AG09319 (cell line): Measurements from ENCODE around the gene SPTBN1.

Source experiments
- DNase-seq: peaks from one replicate; pipeline ENCODE4 v3.0.0-alpha.2; 2010; ENCODE audit warnings: low read depth; ENCODE audit errors: extremely low read depth
- TF ChIP-seq, protein P1 (sequence below): IDR thresholded peaks from 2 replicates; pipeline ENCODE4 v1.5.1; 2011; ENCODE audit warnings: low read depth, mild to moderate bottlenecking, inconsistent platforms, low read length, moderate library complexity

SPTBN1 gene

DNA sequence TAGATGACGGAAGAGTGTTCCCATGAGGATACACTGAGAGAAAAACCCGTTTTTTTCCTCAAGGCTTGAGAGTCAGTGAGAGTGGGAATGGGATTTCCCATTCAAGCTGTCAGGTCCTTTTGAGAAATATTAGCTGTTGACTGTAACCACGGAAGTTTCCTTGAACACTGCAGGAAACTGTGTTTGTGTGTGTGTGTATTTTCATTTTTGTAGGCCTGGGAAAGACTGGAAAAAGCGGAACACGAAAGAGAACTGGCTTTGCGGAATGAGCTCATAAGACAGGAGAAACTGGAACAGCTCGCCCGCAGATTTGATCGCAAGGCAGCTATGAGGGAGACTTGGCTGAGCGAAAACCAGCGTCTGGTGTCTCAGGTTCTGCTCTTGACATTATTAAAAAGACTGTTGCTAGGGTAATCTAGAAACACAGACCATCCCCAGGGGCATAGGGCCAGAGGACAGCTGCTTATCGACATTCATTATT lies 168.5 kb downstream of the SPTBN1 start:
- DNase-seq = no peak
- TF ChIP-seq, protein P1, sequence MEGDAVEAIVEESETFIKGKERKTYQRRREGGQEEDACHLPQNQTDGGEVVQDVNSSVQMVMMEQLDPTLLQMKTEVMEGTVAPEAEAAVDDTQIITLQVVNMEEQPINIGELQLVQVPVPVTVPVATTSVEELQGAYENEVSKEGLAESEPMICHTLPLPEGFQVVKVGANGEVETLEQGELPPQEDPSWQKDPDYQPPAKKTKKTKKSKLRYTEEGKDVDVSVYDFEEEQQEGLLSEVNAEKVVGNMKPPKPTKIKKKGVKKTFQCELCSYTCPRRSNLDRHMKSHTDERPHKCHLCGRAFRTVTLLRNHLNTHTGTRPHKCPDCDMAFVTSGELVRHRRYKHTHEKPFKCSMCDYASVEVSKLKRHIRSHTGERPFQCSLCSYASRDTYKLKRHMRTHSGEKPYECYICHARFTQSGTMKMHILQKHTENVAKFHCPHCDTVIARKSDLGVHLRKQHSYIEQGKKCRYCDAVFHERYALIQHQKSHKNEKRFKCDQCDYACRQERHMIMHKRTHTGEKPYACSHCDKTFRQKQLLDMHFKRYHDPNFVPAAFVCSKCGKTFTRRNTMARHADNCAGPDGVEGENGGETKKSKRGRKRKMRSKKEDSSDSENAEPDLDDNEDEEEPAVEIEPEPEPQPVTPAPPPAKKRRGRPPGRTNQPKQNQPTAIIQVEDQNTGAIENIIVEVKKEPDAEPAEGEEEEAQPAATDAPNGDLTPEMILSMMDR = no peak

DNA sequence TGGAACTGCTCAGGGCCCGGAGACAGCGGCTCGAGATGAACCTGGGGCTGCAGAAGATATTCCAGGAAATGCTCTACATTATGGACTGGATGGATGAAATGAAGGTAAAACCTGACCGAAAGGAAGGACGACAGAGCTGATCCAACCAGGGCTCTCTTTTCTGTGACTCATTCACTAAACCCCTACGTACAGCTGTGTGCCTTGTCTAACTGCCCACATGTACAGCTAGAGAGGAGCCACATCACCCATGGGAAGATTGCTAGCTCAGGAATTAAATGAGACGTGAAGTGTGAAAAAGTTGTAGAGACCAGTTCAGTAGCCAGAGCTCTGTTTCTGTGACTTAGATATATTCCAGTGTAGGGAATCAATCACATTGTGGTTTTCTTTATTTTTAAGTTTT lies 170.0 kb downstream of the SPTBN1 start:
- TF ChIP-seq, protein P1 = no peak
- no peak for DNase-seq

DNA sequence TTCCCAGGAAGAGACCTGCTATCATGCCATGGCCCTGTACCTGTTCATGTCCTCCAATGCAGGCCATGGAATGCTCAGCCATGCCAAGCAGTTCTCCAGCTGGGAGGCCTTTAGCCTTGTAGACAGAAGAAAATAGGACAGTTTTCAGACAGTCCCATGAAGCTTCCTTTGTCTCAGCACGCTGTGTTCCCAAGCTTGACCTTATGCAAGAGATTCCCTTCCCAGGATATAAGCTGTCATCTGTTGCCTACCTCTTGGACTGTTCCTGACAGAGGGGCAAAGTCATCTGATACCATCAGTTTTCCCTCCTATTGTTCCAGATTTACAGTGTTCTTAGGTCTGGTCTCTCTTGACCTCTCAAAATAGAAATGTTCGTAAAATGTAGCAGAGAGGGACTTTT lies 170.8 kb downstream of the SPTBN1 start:
- TF ChIP-seq, protein P1 = no peak
- DNase-seq = no peak

DNA sequence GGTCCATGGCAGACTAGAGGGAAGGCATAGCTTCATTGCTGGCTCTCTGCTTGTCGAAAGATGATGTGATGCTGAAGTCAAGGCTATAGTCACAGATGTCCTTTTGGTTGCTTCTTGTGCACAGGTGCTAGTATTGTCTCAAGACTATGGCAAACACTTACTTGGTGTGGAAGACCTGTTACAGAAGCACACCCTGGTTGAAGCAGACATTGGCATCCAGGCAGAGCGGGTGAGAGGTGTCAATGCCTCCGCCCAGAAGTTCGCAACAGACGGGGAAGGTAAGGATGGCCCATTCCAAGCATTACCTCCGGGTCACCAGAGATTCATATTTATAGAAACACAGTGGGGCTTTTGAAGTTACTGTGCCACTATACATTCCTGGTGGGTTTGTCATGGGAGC lies 171.8 kb downstream of the SPTBN1 start:
- TF ChIP-seq, protein P1 = no peak

DNA sequence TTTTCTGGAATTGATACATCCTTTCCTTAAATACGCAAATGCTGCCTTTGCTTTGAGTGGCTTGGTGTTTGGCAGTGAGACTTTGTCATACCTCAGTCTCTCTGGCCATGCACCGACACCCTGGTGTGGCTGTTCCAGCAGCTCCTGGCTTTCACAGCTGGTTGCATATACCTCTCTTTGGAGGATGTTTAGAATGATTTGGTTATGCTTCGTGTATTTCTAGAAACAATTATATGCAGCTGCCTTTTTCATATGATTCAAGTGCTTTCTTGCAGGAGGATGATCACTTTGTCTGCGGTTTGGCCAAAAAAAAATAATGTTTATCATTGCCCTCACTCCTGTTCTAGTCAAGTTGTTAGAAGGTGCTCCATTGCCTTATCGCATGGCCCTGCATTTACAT lies 172.3 kb downstream of the SPTBN1 start:
- DNase-seq = no peak
- TF ChIP-seq, protein P1 = no peak

More for the DNA sequence above, 171.8 kb downstream of the SPTBN1 start:
- DNase-seq = no peak

DNA sequence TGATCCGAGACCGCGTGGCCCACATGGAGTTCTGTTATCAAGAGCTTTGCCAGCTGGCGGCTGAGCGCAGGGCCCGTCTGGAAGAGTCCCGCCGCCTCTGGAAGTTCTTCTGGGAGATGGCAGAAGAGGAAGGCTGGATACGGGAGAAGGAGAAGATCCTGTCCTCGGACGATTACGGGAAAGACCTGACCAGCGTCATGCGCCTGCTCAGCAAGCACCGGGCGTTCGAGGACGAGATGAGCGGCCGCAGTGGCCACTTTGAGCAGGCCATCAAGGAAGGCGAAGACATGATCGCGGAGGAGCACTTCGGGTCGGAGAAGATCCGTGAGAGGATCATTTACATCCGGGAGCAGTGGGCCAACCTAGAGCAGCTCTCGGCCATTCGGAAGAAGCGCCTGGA lies 172.8 kb downstream of the SPTBN1 start:
- TF ChIP-seq, protein P1 = no peak
- no peak for DNase-seq

DNA sequence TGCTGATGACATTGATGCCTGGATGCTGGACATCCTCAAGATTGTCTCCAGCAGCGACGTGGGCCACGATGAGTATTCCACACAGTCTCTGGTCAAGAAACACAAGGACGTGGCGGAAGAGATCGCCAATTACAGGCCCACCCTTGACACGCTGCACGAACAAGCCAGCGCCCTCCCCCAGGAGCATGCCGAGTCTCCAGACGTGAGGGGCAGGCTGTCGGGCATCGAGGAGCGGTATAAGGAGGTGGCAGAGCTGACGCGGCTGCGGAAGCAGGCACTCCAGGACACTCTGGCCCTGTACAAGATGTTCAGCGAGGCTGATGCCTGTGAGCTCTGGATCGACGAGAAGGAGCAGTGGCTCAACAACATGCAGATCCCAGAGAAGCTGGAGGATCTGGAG lies 173.3 kb downstream of the SPTBN1 start:
- no peak for DNase-seq
- TF ChIP-seq, protein P1 = no peak
